Measurements from ENCODE around the gene PLXDC2.

PLXDC2 gene

GRCh38 chr10:20234579-20234978 lies 418.3 kb downstream of the PLXDC2 start:
- no peak for DNase-seq

GRCh38 chr10:20237091-20237570 lies 420.9 kb downstream of the PLXDC2 start:
- DNase-seq = no peak

GRCh38 chr10:20237586-20237985 lies 421.4 kb downstream of the PLXDC2 start:
- DNase-seq = no peak

- DNase-seq = no peak
Observed at GRCh38 chr10:20240643-20241042, 424.4 kb downstream of the PLXDC2 start.

- DNase-seq = no peak
Observed at GRCh38 chr10:20247454-20247853, 431.2 kb downstream of the PLXDC2 start.

- no peak for DNase-seq
Observed at GRCh38 chr10:20247891-20248708, 431.9 kb downstream of the PLXDC2 start.

GRCh38 chr10:20254078-20254477 lies 437.8 kb downstream of the PLXDC2 start:
- DNase-seq = no peak

- no peak for DNase-seq
Observed at GRCh38 chr10:20254497-20254896, 438.3 kb downstream of the PLXDC2 start.

- DNase-seq = no peak
Observed at GRCh38 chr10:20256969-20257368, 440.7 kb downstream of the PLXDC2 start.

- DNase-seq = no peak
Observed at GRCh38 chr10:20257422-20257821, 441.2 kb downstream of the PLXDC2 start.

- no peak for DNase-seq
Observed at GRCh38 chr10:20265146-20265545, 448.9 kb downstream of the PLXDC2 start.

- no peak for DNase-seq
Observed at GRCh38 chr10:20267734-20268133, 451.5 kb downstream of the PLXDC2 start.

GRCh38 chr10:20271490-20271889 lies 455.3 kb downstream of the PLXDC2 start:
- no peak for DNase-seq

- DNase-seq = no peak
Observed at GRCh38 chr10:20272608-20273007, 456.4 kb downstream of the PLXDC2 start.

GRCh38 chr10:20274571-20274970 lies 458.3 kb downstream of the PLXDC2 start:
- no peak for DNase-seq

- no peak for DNase-seq
Observed at GRCh38 chr10:20276127-20276979, 460.1 kb downstream of the PLXDC2 start.

GRCh38 chr10:20277820-20278219 lies 461.6 kb downstream of the PLXDC2 start:
- no peak for DNase-seq

GRCh38 chr10:20281579-20281978 lies 465.3 kb downstream of the PLXDC2 start:
- no peak for DNase-seq

GRCh38 chr10:20287586-20287985 lies 471.4 kb downstream of the PLXDC2 start:
- no peak for DNase-seq

- no peak for DNase-seq
Observed at GRCh38 chr10:20288060-20288459, 471.8 kb downstream of the PLXDC2 start.

- no peak for DNase-seq
Observed at GRCh38 chr10:20289070-20289828, 473.0 kb downstream of the PLXDC2 start.

- no peak for DNase-seq
Observed at GRCh38 chr10:20298417-20298816, 482.2 kb downstream of the PLXDC2 start.

Measured in activated CD4-positive, alpha-beta T cell treated with anti-CD3 and anti-CD28 coated beads, Interleukin-2, amount 50 U/mL, for 16 hours (primary cell).